H1 (cell line): ENCODE data around the gene ZBTB44. TPM values are rescaled to one million over a fixed set of nuclear protein-coding genes. Genes with fewer than 3 reads are reported as not detected.

Experiments used
- CTCF ChIA-PET: fragments of 300-600 bp; sonication (Branson Sonifier 250); formaldehyde crosslinking; loops from one replicate; lab custom pipeline; 2021; ENCODE audit not compliant: partially characterized antibody; lab: Charles Lee
- POLR2A ChIA-PET: fragments of 300-600 bp; sonication (Branson Sonifier 250); formaldehyde crosslinking; loops from one replicate; lab custom pipeline; 2021; ENCODE audit warnings: inconsistent platforms; ENCODE audit not compliant: partially characterized antibody; lab: Charles Lee
- DNase-seq, 2 experiments: peaks; one replicate each; pipeline versions ENCODE4 v3.0.0 to v3.0.0-alpha.2; 2010 to 2022; ENCODE audit warnings: low spot score in 2 of 2, low read depth in 1 of 2, mixed read lengths in 1 of 2
- FAIRE-seq: peaks from 2 replicates; lab custom pipeline; 2011; peaks lifted over from hg19 to GRCh38; lab: Jason Lieb, UNC
- H2AFZ ChIP-seq: 2 replicates; pipeline ENCODE4 v1.8.1; 2012; ENCODE audit warnings: low read length, inconsistent platforms
- H2AK5ac ChIP-seq: 2 replicates; pipeline ENCODE4 v1.6.1; 2013; ENCODE audit warnings: low read depth, low read length
- H2BK120ac ChIP-seq: replicated peaks from 2 replicates; pipeline ENCODE3; 2013; ENCODE audit warnings: low read depth, low read length, inconsistent platforms
- H2BK12ac ChIP-seq: 2 replicates; pipeline ENCODE4 v1.6.1; 2013; ENCODE audit warnings: low read depth, low read length
- H2BK15ac ChIP-seq: 2 replicates; pipeline ENCODE4 v1.6.1; 2013; ENCODE audit warnings: low read length
- H2BK20ac ChIP-seq: 2 replicates; pipeline ENCODE4 v1.6.1; 2013; ENCODE audit warnings: low read length
- H2BK5ac ChIP-seq: 2 replicates; pipeline ENCODE4 v1.6.1; 2013; ENCODE audit warnings: low read depth, low read length
- H3K14ac ChIP-seq: 2 replicates; pipeline ENCODE4 v1.6.1; 2013; ENCODE audit warnings: inconsistent platforms; ENCODE audit not compliant: insufficient read length
- H3K18ac ChIP-seq: 2 replicates; pipeline ENCODE4 v1.6.1; 2013; ENCODE audit warnings: low read length; ENCODE audit errors: extremely low read depth
- H3K23ac ChIP-seq: 2 replicates; pipeline ENCODE4 v1.6.1; 2013; ENCODE audit warnings: inconsistent platforms; ENCODE audit not compliant: insufficient read length
- H3K23me2 ChIP-seq: 2 replicates; pipeline ENCODE4 v1.6.1; 2013; ENCODE audit warnings: low read depth, low read length
- H3K27ac ChIP-seq: 2 replicates; pipeline ENCODE4 v1.6.1; 2011; ENCODE audit warnings: low read depth, low read length, inconsistent platforms
- H3K27me3 ChIP-seq, 4 experiments: replicated peaks in 1 of 4; 1 replicate in 1 of 4; 2 replicates in 3 of 4; pipeline versions ENCODE4 v1.6.1 to v1.8.1; 2011 to 2013; ENCODE audit warnings: low read length in 3 of 4, mild to moderate bottlenecking in 3 of 4, inconsistent platforms in 2 of 4, mixed read lengths in 2 of 4, moderate library complexity in 1 of 4; ENCODE audit not compliant: control insufficient read depth in 3 of 4, insufficient read depth in 3 of 4; ENCODE audit errors: extremely low read depth in 1 of 4
- H3K36me3 ChIP-seq, 4 experiments: 2 replicates each; pipeline versions ENCODE4 v1.6.1 to v1.8.1; 2011 to 2013; ENCODE audit warnings: mild to moderate bottlenecking in 4 of 4, low read length in 3 of 4, moderate library complexity in 2 of 4, control low read depth in 1 of 4, inconsistent platforms in 1 of 4; ENCODE audit not compliant: insufficient read depth in 4 of 4, control insufficient read depth in 2 of 4
- H3K4ac ChIP-seq: replicated peaks from 2 replicates; pipeline ENCODE3; 2013; ENCODE audit warnings: low read length, low read depth, mixed read lengths, inconsistent platforms; ENCODE audit not compliant: insufficient read length
- H3K4me1 ChIP-seq, 4 experiments: replicated peaks in 1 of 4; 1 replicate in 1 of 4; 2 replicates in 3 of 4; pipeline versions ENCODE4 v1.6.1 to v1.8.1; 2011 to 2013; ENCODE audit warnings: low read length in 3 of 4, inconsistent platforms in 2 of 4, mixed read lengths in 1 of 4; ENCODE audit not compliant: insufficient read depth in 4 of 4, control insufficient read depth in 3 of 4
- H3K4me2 ChIP-seq, 2 experiments: 2 replicates each; pipeline versions ENCODE4 v1.6.1 to v1.8.1; 2011 to 2013; ENCODE audit warnings: low read depth in 2 of 2, low read length in 2 of 2, control low read depth in 1 of 2, inconsistent platforms in 1 of 2, mild to moderate bottlenecking in 1 of 2; ENCODE audit not compliant: insufficient read depth in 1 of 2
- H3K4me3 ChIP-seq, 4 experiments: fragments of 200-600, 300-600 bp in 1 of 4; sonication (generic), shearing (Covaris generic), sonication (Bioruptor Twin) in 1 of 4; 2 replicates each; pipeline versions ENCODE4 v1.5.1 to v1.8.1; 2011 to 2016; ENCODE audit warnings: low read length in 4 of 4, low read depth in 3 of 4, control low read depth in 2 of 4, inconsistent platforms in 2 of 4, mild to moderate bottlenecking in 2 of 4, mixed read lengths in 1 of 4, moderate library complexity in 1 of 4; ENCODE audit not compliant: insufficient read depth in 2 of 4; ENCODE audit errors: extremely low read depth in 1 of 4
- H3K56ac ChIP-seq: replicated peaks from 2 replicates; pipeline ENCODE3; 2013; ENCODE audit warnings: low read depth, mild to moderate bottlenecking, mixed read lengths, low read length, inconsistent platforms; ENCODE audit not compliant: insufficient read length
- H3K79me1 ChIP-seq: 2 replicates; pipeline ENCODE4 v1.6.1; 2013; ENCODE audit warnings: low read depth, low read length, control low read depth
- H3K79me2 ChIP-seq, 2 experiments: 2 replicates each; pipeline versions ENCODE4 v1.6.1 to v1.8.1; 2012 to 2013; ENCODE audit warnings: low read length in 2 of 2, mild to moderate bottlenecking in 2 of 2, inconsistent platforms in 1 of 2; ENCODE audit not compliant: insufficient read depth in 2 of 2, control insufficient read depth in 1 of 2
- H3K9ac ChIP-seq, 4 experiments: replicated peaks in 1 of 4; 1 replicate in 1 of 4; 2 replicates in 3 of 4; pipeline versions ENCODE4 v1.6.1 to v1.8.1; 2011 to 2013; ENCODE audit warnings: low read depth in 3 of 4, low read length in 3 of 4, control low read depth in 2 of 4, mild to moderate bottlenecking in 2 of 4, moderate library complexity in 2 of 4, inconsistent platforms in 1 of 4; ENCODE audit errors: extremely low read depth in 1 of 4
- H3K9me3 ChIP-seq, 2 experiments: 2 replicates each; pipeline versions ENCODE4 v1.6.1 to v1.8.1; 2012 to 2013; ENCODE audit warnings: mild to moderate bottlenecking in 2 of 2, moderate library complexity in 2 of 2, control low read depth in 1 of 2, inconsistent platforms in 1 of 2, low read depth in 1 of 2, low read length in 1 of 2, mixed read lengths in 1 of 2; ENCODE audit not compliant: insufficient read depth in 2 of 2
- H4K20me1 ChIP-seq, 2 experiments: replicated peaks in 1 of 2; 2 replicates each; pipeline versions ENCODE3 to v1.8.1; 2011 to 2013; ENCODE audit warnings: inconsistent platforms in 2 of 2, low read length in 2 of 2, mild to moderate bottlenecking in 1 of 2; ENCODE audit not compliant: insufficient read depth in 2 of 2, control insufficient read depth in 1 of 2
- H4K5ac ChIP-seq: 2 replicates; pipeline ENCODE4 v1.6.1; 2013; ENCODE audit warnings: low read length, low read depth, mixed read lengths, inconsistent platforms; ENCODE audit not compliant: insufficient read length
- H4K8ac ChIP-seq: 2 replicates; pipeline ENCODE4 v1.8.0; 2013; ENCODE audit warnings: mild to moderate bottlenecking, moderate library complexity, low read length, inconsistent platforms; ENCODE audit not compliant: insufficient read depth; ENCODE audit errors: extremely low read depth
- H4K91ac ChIP-seq: replicated peaks from 2 replicates; pipeline ENCODE3; 2013; ENCODE audit warnings: low read length, mixed read lengths, inconsistent platforms; ENCODE audit not compliant: insufficient read length
- ATF2 ChIP-seq: IDR thresholded peaks from 2 replicates; pipeline ENCODE4 v1.6.1; 2012; ENCODE audit warnings: low read length, inconsistent platforms
- MAFK ChIP-seq: IDR thresholded peaks from 2 replicates; pipeline ENCODE4 v1.6.1; 2012; ENCODE audit warnings: low read depth, mild to moderate bottlenecking, improper control_type of control experiment, low read length
- MAX ChIP-seq: IDR thresholded peaks from 2 replicates; pipeline ENCODE4 v1.6.1; 2012; ENCODE audit warnings: inconsistent platforms
- WGBS, 2 experiments: shearing (Covaris generic) in 1 of 2; methylation state at CpG; one replicate each; pipeline versions ENCODE4 v1.1.6 to v1.1.7; 2013 to 2015; ENCODE audit warnings: low lambda C conversion rate in 2 of 2, mixed read lengths in 2 of 2, inconsistent platforms in 1 of 2, low coverage in 1 of 2, missing lambda C conversion rate in 1 of 2; ENCODE audit not compliant: insufficient replicate concordance in 2 of 2, insufficient coverage in 1 of 2, insufficient read length in 1 of 2; ENCODE audit errors: extremely low coverage in 1 of 2, missing lambda C conversion rate in 1 of 2; 5-methylcytosine and 5-hydroxymethylcytosine counted together
- polyA plus RNA-seq, 7 experiments: library from polyadenylated mRNA; depleted of rRNA in 3 of 7; stranded (reverse) in 5 of 7; unstranded in 2 of 7; fragments of >200 nt in 5 of 7; fragments of 200-250 nt in 2 of 7; gene quantifications; 1 replicate in 5 of 7; 2 replicates in 1 of 7; 4 replicates in 1 of 7; pipeline versions ENCODE4 v1.2.1 to v1.2.3, GENCODE V29; 2011 to 2013; ENCODE audit warnings: missing spikeins in 2 of 7, mixed read lengths in 2 of 7
- total RNA-seq: library from RNA; stranded (reverse); fragmentation: NEBNext Ultra II Directional; extraction: Animal tissue kit (Norgen Biotek cat#: 25700); gene quantifications from 2 replicates; pipeline ENCODE4 v1.2.1, GENCODE V29; 2021

Gene ZBTB44
- total and polyA plus RNA-seq, 2 of the 8 experiments (the other 6 are each of a cell fraction or from before 2014, with no cell fraction given), result 37.2 to 158 TPM

- TF ChIP-seq ATF2, result no peak
- no peak for TF ChIP-seq MAX
- no peak for TF ChIP-seq MAFK
- H2BK120ac ChIP-seq, result no peak overlapping the region
- H2BK20ac ChIP-seq, result no peak overlapping the region
- no peak overlapping the region for H3K4me3 ChIP-seq
- no peaks in the 10 kb centered on the region for H3K4me1 ChIP-seq
- H3K14ac ChIP-seq, result no peak overlapping the region
- H3K9ac ChIP-seq, result no peak overlapping the region
- H3K4ac ChIP-seq, result no peak overlapping the region
- no peak overlapping the region for H4K91ac ChIP-seq
- no peaks in the 10 kb centered on the region; a peak in 1 of 8 replicates for H3K36me3 ChIP-seq
- WGBS, 2 experiments, result 96% methylated on average over 14 of the region's 27 CpGs; no CpG with 5 or more reads in 1 of the 2 experiments
- H3K56ac ChIP-seq, result no peak overlapping the region
- H3K27me3 ChIP-seq, result no peaks in the 10 kb centered on the region
- H2AK5ac ChIP-seq, result no peak overlapping the region
- no peaks in the 10 kb centered on the region for H3K23me2 ChIP-seq
- ChIA-PET POLR2A (no interaction called here), CTCF (interaction anchor here (0.6 to 1.8 kb wide), 5 partner anchors 15 to 316 kb away, joined by 3 to 6 read pairs (median 4); no protein-coding TSS in a partner anchor)
- H2BK12ac ChIP-seq, result no peak overlapping the region
- no peak overlapping the region for H2BK15ac ChIP-seq
- no peak overlapping the region for H3K4me2 ChIP-seq
- H2BK5ac ChIP-seq, result no peak overlapping the region
- H4K8ac ChIP-seq, result no peak overlapping the region; the same call in none of the 2 replicates
- H3K27ac ChIP-seq, result no peak overlapping the region
- no peak overlapping the region for H2AFZ ChIP-seq
- H4K20me1 ChIP-seq, result peaks cover 0 to 6% of the 10 kb centered on the region in 2 experiments
- no peak overlapping the region for H3K18ac ChIP-seq
- DNase-seq, result no peak
- no peak for FAIRE-seq
- no peaks in the 10 kb centered on the region for H3K79me1 ChIP-seq
- no peaks in the 10 kb centered on the region for H3K79me2 ChIP-seq
- H3K9me3 ChIP-seq, result no peaks in the 10 kb centered on the region
- H4K5ac ChIP-seq, result no peak overlapping the region
- H3K23ac ChIP-seq, result no peak overlapping the region
Observed at GRCh38 chr11:130197386-130198035, 117.2 kb downstream of the ZBTB44 start.
